ENCODE results near the gene PLAC8.
"Not testable (repeated sequence)": the region's sequence is repeated elsewhere in the genome, so short reads cannot be mapped to it uniquely, and the experiment has no call there.

Gene PLAC8, protein sequence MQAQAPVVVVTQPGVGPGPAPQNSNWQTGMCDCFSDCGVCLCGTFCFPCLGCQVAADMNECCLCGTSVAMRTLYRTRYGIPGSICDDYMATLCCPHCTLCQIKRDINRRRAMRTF

DNA sequence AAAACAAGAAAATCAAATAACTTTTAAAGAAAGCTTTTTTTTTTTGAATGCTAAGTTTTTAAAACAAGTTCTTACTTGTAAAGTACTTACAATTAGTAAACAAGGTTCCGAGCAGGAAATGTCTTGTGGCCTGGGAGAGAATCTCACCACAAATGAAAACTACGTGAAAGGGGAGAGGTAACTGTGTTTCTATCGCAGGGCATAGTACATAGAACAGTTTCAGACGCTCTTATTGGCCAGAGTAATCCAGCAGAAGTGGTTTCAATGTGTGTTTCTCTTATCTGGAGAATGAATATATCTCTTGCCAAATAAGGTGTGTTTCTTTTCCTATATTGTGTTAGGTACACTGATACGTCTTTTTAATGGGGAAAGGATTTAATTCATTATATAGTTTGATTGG lies at the start of gene PLAC8:
TSS of gene PLAC8 (minus strand) at position 154 of the 400 bp plus-strand sequence. CDS start 6,808 bp downstream, outside the sequence.
- DNase-seq = no peak

DNA sequence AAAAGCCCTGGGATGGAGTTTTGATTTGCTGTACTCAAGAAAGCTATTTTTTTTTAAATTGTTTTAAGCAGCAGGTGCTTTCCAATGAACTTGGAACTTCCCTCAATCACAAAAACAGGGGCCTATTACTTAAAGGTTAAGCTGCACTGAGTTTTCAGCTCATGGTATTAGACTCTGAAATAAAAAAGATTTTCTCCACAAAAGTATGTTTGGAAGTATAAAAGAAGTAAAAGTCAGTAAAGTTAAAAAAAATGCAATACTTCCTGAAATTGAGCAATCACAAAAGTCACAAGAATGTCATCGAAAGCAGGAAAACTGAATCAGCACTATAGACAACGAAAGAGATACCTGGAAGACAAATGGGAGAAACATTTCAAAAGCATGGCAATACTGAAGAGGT lies 38.9 kb upstream of the PLAC8 start:
- no peak for DNase-seq

DNA sequence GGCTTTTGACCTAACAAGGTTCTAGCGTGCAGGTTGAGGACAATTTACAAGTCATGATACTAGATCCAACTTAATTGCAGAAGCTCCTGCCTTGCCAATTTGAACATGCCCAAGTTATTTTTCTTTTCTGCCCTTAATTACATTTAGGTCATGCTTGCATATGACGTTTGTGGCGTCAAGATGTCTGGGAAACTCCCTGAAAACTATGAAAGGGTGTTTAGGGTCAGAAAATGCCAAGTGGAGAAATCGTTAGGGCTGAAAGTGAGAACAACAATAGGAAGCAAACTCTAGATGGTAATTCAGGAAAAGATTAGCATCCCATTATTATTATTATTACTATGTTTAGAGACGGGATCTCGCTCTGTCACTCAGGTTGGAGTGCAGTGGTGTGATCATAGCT lies 38.2 kb upstream of the PLAC8 start:
- DNase-seq = no peak

DNA sequence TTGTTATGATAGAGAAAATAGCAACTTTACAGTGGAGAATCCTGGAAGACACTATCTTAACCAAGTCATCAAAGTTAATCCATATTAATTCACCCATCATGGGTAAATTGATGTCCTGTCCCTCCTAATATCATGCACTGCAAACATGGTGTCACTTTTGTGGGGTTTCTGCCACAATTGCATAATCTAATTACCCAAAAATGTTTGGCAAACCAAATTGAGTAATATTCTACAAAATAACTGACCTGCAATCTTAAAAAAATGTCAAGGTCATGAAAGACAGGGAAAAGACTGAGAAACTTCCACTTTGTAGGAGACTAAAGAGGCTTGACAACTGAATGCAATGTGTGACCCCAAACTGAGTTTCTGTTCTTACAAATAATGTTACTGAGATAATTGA lies 37.1 kb upstream of the PLAC8 start:
- no peak for DNase-seq

DNA sequence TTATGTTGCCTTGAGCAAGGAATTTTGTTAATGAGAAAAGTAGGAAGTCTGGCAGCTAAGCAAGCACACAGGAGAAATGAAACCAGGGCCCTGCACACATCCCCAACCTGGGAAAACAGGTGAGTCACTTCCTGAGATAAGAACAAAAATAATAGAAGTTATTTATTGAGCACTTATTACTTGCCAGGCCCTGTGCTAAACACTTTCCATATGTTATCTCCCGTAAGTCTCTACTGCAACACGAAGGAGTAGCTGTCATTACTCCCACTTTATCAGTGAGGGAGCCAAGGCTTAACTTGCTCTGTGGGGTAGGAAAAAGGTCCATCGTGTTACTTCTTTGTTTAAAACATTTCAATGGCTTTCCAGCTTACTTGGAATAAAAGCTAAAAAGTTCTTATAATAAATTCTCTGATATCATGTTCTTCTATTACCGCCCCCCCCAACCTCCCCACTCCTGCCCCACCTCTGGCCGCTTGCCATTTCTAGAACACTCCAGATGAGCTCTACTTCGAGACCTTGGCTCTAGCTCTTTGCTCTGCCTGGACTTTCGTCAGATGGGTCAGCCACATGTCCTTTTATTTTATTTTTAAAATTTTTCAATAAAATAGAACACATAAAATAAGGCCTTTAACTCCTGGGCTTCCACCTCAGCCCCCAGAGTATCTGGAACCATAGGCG lies 36.3 kb upstream of the PLAC8 start:
- no peak for DNase-seq

DNA sequence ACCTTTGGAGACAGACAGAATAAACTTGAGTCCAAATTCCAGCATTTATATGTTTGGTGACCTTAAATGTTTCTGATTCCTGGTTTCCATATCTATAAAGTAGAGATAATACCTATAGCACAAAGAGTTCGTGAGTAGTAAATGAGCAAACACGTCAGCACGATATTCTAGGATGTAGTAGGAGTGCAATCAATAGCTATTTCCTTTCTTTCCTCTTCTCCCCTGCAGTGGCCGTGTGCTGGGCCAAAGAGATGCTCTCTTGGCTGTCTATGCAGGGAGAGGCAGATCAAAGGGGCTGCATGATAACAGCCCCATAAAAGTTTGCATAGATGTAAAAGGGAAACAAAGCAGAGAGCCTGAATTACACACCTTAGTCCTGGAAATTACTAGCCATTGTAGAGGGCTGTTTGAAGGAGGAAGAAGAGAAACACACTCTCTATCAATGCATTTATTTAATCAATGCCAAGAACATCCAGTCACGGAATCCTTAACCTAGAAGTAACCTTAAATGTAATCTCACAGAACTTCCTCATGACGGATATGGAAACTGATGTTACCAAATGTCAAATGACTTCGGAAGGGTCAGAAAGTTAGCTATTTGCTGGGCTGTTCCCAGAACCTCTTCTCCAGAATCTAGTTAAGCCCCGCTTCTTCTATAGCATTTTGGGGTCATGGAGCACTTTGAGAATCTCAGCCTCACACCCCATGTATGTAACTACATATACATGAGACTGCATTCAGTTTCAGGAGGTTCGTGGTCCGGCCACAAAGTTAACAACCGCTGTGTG lies 35.5 kb upstream of the PLAC8 start:
- DNase-seq = no peak

DNA sequence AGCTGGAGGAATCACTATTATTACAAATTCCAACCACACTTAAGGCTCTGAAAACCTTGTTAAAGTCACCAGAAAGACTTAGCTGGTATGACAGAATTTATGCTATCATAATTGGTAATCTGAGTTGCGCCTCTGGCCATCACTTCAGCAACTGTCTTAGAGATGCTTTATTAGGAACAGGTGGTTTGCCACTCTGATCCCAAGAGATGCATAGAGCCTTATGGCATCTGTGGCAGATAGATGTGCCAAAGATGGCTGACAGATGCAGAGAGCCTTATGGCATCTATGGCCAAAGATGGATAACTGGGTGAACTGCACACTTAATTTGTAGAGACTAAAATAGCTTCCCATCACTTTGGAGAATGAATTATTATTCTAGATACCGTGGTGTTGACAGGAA lies 32.3 kb upstream of the PLAC8 start:
- DNase-seq = no peak

DNA sequence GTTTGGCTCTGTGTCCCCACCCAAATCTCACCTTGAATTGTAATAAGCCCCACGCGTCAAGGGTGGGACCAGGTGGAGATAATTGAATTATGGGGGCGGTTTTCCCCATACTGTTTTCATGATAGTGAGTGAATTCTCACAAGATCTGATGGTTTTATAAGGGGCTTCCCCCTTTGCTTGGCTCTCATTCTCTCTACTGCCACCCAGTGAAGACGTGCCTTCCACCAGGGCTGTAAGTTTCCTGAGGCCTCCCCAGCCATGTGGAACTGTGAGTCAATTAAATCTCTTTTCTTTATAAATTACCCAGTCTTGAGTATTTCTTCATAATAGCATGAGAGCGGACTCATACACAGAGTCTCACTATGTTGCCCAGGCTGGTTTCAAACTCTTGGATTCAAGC lies 31.2 kb upstream of the PLAC8 start:
- DNase-seq = not testable (repeated sequence)

DNA sequence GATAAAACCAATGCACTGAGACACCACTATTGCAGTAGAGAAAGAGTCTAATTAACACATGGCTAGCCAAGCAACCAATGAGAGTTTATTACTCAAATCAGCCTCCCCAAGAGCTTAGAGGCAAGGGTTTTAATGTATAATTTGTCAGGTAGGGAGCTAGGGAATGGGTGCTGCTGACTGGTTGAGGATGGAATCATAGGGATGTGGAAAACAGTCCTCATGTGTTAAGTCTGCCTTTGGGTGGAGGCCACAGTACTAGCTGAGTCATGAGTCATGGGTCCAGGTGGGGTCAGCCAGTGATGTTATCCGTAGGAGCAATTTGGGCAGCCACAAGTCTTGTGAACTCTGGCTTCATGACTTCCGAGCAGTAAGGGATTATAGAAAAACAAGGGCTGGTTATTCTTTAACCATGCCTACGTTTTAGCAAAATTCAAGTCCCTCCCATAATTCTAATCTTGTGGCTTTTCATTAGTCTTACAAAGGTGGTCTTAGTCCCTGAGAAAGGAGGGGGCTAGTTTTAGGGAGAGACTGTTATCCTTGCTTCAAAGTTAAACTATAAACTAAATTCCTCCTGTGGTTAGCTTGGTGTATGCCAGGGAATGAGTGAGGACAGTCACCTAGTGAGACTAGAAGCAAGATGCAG lies 25.1 kb upstream of the PLAC8 start:
- no peak for DNase-seq

DNA sequence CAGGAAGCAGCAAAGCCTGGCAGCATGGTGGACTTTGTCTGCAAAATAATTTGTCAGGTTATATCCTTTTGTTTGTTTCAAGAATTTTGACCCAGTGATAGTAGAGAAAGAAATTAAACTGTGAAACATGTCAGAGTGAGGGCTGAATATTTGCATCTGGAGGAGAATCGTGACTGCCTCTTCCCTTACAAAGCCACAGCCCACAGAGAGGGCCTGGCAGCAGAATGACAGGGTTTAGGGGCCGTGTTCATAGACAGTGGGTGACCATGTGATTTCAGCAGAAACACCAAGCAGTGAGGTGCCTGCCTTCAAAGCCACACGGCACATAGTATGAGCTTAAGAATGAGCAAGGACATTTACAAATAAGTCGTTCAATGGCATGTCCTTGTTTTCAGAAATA lies 24.4 kb upstream of the PLAC8 start:
- no peak for DNase-seq

DNA sequence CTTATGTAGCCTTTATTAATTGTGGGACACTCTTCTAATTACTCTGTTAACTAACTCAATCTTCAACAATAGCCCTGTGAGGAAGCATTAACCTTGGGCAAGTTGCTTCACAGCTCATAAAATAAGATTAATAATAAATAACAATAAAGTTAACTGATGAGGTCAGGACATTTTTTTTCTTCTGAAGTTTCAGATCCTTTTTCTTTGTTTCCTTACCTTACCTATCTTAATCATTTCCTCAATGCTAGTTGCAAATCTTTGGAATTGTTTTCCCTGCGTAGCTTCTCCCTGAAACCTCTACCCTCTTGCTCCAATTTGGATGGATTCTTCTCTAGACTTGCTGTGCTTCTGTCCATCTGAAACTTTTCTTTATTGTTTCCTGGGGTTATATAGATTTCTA lies 17.5 kb upstream of the PLAC8 start:
- no peak for DNase-seq

DNA sequence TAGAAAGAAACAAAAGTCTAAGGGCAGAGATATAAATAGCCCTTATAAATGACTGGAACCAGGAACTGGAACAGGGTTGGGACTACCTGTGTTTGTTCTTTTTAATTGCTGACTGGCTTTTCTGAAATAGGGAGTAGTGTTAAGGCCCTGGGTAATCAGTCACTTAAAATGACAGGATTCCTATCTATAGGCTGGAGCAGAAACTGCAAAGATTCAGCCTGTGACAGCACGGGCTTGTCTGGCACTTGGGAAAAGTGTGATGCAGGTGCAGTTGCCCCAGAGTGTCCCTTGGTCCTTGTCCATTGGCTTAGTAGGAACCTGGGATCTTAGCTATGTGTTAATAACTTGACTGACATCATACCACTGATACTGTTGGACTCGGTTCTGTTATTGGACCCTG lies 14.7 kb upstream of the PLAC8 start:
- no peak for DNase-seq

DNA sequence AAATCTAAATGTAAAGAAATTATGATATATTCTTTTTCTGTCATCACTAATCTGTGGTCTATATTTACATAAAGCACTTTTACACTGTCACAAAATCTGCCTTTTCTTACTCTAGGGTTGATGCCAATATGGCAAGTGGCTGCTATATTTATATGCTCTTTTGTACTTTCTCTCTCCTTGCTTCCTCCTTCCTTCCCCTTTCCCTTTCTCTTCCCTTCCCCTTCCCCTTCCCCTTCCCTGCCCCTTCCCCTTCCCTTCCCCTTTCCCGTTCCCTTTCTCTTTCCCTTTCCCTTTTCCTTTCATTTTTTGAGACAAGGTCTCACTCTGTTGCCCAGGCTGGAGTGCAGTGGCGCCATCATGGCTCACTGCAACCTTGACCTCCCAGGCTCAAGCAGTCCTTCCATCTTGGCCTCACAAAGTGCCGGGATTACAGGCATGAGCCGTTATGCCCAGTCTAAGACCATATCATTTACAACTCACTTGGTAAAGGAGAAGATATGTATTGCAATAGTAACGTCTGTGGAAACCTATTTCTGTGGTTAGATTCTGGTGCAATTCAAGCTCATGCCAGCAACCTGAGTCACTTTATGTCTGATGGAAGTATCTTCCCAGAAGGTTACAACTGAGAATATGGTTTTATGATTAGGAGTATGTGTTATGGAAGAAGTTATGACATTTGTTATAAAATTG lies 13.9 kb upstream of the PLAC8 start:
- DNase-seq = no peak

DNA sequence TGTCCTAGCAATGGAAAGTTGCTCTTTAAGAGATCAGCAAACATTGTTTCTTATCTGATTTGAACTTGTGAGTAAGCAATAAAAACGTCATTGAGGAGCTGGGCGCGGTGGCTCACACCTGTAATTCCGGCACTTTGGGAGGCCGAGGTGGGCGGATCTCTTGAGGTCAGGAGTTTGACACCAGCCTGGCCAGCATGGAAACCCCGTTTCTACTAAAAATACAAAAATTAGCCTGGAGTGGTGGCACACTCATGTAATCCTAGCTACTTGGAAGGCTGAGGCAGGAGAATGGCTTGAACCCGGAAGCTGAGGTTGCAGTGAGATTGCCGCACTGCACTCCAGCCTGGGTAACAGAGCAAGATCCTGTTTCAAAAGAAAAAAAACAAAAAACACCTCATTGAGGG lies 11.2 kb upstream of the PLAC8 start:
- no peak for DNase-seq

DNA sequence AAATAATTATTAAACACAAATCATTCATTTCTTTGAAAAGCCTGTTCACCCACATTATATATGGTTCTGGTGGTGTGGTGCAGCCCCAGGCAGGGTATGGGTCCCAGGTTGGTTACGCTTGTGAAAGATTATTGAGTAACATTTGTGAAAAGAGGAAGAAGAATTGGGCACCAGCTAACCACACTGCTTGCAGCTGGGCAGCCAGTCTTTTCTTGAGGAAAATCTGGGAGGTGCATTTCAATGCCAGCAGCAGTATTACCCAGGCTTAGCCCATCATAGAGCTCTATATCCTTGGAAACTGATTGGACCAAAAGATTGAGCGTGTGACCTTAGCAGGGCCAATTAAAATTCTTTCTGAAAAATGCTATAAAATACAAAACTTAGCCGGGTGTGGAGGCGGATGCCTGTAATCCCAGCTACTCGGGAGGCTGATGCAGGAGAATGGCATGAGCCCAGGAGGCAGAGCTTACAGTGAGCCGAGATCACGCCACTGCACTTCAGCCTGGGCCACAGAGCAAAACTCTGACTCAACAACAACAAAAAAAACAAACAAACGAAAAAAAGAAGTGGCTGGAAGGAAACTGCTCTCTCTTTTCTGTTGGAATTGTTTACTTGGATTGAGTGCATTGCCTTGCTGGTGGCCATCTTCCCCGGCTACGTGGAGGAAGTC lies 9.7 kb upstream of the PLAC8 start:
- peak in 1 of 2 donors; percentile 4 for DNase-seq

DNA sequence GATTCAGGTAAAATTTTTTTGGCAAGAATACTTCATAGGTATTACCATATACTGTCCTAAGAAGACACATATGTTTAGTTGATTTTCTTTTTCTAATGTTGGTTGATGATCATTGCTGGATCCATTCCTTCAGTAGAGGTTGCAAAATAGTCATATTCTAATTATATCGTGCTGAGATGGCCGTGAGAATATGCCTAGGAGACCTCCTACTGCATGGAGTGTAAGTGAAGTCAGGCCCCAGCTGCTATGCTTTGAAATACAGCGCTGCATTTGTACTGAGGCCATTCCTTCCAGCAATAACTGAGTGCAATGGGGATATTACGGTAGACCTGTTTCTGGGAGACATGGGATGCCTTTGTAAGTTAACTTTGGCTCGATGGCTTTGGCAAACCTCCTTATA lies 6.7 kb upstream of the PLAC8 start:
- DNase-seq = no peak

DNA sequence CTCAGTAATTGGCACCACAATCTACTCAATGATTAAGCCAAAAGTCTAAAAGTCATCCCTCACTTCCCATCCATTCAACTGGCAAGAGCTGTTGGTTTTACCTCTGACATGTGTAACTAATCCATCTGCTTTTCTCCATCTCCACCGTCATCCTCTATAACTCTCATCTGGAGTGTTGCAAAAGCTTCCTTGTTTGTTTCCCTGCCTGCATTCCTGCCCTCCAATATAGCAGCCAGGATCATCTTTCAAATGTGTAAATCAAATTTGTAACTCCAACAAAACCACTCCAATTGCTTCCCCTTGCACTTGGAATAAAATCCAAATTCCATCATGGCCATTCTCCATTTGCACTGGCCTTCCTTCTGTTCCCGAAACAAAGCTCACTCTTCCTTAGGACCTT lies 4.3 kb upstream of the PLAC8 start:
- no peak for DNase-seq

DNA sequence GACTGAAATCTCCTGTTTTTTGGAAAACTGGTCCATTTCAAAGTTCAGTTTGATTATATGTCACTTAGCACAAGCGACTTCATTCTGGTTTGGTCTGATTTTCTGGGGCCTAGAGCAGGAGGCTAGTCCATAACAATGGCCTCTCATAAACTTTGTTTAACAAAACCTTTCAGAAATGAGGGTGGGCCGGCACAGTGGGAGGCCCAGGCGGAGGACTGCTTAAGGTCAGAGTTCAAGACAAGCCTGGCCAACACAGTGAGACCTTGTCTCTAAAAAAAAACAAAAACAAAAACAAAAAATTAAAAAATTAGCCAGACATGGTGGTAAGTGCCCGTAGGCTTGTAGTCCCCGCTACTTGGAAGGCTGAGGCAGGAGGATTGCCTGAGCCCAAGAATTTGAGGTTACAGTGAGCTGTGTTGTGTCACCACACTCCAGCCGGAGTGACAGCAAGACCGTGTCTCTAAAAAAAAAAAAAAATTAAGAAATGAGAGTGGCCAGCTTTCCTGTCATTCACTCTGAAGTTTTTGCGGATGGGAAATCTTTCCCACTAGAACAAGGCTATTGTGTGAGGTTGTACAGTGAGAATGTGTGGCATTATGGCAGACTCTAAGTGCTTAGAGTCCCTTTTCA lies 1.2 kb upstream of the PLAC8 start:
- no peak for DNase-seq

DNA sequence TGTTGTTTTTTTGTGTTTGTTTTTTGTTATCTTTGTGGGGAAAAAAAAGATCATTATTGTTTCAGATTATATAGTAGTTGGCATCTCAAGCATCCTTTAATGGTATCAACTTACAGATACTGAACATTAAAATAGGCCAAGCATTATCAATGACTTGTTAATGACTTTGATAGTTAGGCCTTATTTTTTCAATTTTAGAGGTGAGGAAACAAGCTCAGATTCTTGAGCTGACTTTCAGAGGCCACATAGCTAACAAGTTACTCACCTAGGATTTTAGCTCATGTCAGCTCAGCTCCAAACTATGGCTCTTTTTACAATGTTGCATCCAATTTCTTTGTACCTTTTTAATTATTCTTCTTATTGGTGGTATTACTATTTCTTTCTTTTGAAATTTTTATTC lies 471 bp upstream of the PLAC8 start:
- DNase-seq = no peak

DNA sequence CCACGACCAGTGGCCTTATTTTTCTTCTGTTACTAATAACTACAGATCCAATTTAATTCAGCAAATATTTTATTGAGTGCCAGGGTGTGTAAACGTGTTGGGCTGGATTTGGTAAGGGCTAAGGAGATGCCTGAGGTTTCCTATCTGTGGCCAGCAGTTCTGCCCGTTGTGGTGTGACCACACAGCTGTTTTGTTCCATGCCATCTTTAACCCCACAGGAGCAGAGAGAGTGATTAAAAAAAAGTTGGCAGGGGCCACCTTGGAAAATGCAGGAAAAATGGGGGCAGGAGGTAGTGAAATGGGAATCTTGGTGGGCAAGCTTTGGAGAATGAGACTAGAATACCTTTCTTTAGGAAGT lies 1.1 kb downstream of the PLAC8 start:
- no peak for DNase-seq

DNA sequence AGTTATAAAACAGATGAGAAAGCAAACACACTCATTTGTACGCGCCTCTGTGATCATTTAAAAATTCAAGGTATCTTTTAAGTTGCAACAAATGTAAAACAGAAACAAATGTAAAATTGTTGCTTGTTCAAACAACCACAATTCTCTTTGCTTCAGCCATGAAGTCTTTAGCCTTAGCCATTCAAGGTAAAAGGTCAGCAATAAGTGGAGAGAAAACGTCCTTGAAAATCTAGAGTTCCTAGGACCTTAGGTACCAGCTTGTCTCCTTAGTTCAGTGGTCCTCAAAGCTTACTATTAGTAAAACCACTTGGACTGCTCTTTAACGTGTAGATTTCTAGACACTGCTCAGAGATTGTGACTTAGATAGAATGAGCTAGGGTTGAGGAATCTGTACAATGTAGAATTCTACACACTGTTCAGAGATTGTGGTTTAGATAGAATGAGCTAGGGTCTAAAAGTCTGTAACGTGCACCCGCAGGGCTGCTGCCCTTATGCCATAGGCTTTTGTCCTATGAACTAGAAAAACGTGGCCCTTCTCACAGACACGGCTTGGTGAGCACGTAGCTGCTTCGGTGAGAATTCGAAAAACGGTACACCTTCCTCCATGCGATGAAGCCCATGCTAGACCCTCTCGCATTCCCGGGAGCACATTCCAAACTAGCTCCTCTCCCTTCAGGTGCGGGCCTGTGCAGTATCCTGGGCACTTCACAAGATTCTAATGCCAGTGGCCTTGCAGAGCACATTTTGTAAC lies 1.7 kb downstream of the PLAC8 start:
- no peak for DNase-seq

DNA sequence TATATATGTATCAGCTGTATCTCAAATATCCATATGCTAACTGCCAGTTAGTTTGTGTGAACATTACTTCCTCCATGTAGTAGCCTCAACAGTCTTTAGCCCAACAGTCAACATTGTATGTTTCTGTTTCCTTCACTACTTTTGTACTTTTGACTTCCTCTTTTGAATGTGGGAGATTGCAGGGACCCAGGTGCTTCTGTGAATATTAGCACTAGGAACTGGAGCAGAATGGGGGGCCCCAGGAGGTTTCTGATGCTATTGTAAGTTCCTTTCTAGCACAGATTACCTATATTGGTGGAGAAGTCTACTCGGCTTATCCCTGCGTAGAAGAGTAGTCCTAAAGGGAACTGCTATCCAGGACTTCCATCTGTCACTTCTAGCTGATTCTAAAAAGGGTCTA lies 2.3 kb downstream of the PLAC8 start:
- DNase-seq = no peak

Data from hippocampal formation (tissue), 2 donors.